ENCODE measurements around the gene RPP40.

Gene RPP40

DNA sequence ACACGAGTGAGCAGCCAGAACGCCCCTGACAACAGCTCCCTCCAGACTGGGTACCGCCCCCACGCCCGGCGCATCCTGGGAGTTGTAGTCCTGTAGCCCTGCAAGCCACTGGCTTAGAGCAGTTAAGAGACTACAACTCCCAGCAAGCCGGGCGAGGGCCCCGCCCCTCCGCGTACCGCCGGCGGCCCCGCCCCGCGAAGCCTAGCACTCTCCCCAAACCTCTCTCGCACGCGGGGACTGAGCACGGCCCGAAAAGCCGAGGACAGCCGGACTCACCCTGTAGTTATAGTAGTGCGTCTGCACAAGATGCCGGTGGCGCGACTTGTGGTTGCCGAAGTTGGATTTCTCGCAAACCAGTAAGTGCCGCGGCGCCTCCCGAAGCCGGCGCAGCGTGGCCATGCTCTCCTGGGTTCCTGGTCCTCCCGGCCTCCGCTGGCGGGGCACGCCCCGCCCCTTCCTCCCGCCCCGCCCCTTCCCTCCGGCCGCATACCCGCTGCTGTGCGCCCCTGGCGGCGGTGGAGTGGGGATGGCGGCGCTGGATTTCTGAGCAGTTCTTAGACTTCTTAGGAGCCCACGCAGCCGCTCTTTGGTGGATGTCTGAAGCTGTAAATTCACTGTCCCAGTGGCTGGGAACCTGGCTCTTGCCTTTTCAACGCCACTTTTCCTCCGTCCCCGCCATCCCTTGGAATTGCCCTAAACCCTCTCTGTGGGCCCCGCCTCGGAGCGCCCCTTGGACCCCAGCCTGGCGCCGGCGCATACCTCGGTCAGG, at the start of gene RPP40:
RPP40 (minus strand) TSS at position 434 of the 769 bp plus-strand sequence; CDS start at position 399, 35 bp downstream.
- Histone ChIP-seq H3K4me3 (ENCODE audit: low read depth in 1 of 2, low read length in 2 of 2) (peak within 1 kb of the TSS; percentile 65 to 91), H3K9me3 (ENCODE audit: control insufficient read depth in 1 of 2, low read length in 2 of 2) (no peaks in the 10 kb centered on the region), H3K9ac (ENCODE audit: low read depth in 1 of 2, low read length in 2 of 2) (peak within 1 kb of the TSS; percentile 60 to 86), H3K27me3 (ENCODE audit: control insufficient read depth in 1 of 2, insufficient read depth in 2 of 2, low read length in 2 of 2) (no peaks in the 10 kb centered on the region), H3K36me3 (ENCODE audit: control insufficient read depth in 1 of 2, insufficient read depth in 2 of 2, low read length in 2 of 2) (peaks cover 0 to 6% of the 10 kb centered on the region in 2 donors), H3K27ac (ENCODE audit: low read depth, low read length) (peak within 1 kb of the TSS; percentile 58), H3K4me1 (ENCODE audit: control insufficient read depth in 1 of 2, insufficient read depth in 2 of 2, low read length in 2 of 2) (peaks cover 0 to 6% of the 10 kb centered on the region in 2 donors)

GRCh38 chr6:5053038-5053437, 49.2 kb upstream of the RPP40 start:
- H3K27me3 ChIP-seq (ENCODE audit: control insufficient read depth in 1 of 2, insufficient read depth in 2 of 2, low read length in 2 of 2) = no peaks in the 10 kb centered on the region
- H3K27ac ChIP-seq (ENCODE audit: low read depth, low read length) = no peak overlapping the region
- H3K9me3 ChIP-seq (ENCODE audit: control insufficient read depth in 1 of 2, low read length in 2 of 2) = peaks cover 0 to 12% of the 10 kb centered on the region in 2 donors

GRCh38 chr6:5051394-5051793, 47.6 kb upstream of the RPP40 start:
- H3K9ac ChIP-seq (ENCODE audit: low read depth in 1 of 2, low read length in 2 of 2) = no peak overlapping the region
- no peak overlapping the region for H3K27ac ChIP-seq (ENCODE audit: low read depth, low read length)
- peaks cover 0 to 12% of the 10 kb centered on the region in 2 donors for H3K9me3 ChIP-seq (ENCODE audit: control insufficient read depth in 1 of 2, low read length in 2 of 2)
- no peaks in the 10 kb centered on the region for H3K36me3 ChIP-seq (ENCODE audit: control insufficient read depth in 1 of 2, insufficient read depth in 2 of 2, low read length in 2 of 2)
- H3K4me3 ChIP-seq (ENCODE audit: low read depth in 1 of 2, low read length in 2 of 2) = no peak overlapping the region
- H3K4me1 ChIP-seq (ENCODE audit: control insufficient read depth in 1 of 2, insufficient read depth in 2 of 2, low read length in 2 of 2) = no peaks in the 10 kb centered on the region
- no peaks in the 10 kb centered on the region for H3K27me3 ChIP-seq (ENCODE audit: control insufficient read depth in 1 of 2, insufficient read depth in 2 of 2, low read length in 2 of 2)

More at GRCh38 chr6:5053038-5053437, 49.2 kb upstream of the RPP40 start:
- Histone ChIP-seq H3K36me3 (ENCODE audit: control insufficient read depth in 1 of 2, insufficient read depth in 2 of 2, low read length in 2 of 2) (no peaks in the 10 kb centered on the region), H3K4me3 (ENCODE audit: low read depth in 1 of 2, low read length in 2 of 2) (no peak overlapping the region), H3K4me1 (ENCODE audit: control insufficient read depth in 1 of 2, insufficient read depth in 2 of 2, low read length in 2 of 2) (no peaks in the 10 kb centered on the region), H3K9ac (ENCODE audit: low read depth in 1 of 2, low read length in 2 of 2) (no peak overlapping the region)

DNA sequence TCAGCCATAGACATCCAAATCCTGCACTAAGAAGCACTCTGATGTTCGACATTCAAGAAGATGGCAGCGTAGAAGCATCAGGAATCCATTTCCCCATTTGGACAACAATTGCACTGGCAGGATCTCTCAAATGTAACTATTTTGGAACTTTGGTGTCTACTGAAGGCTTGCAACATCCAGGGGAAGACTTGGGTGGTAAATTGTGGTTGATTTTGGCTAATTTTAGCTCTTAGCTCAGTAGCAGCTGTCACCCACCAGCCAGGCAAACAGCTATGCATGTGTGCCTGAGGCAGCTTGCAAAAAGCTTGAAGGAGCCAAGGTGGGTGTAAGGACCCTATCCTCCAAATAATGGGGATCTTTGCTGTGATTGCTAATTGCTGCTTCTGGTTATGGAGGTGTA, 46.2 kb upstream of the RPP40 start:
- no peaks in the 10 kb centered on the region for H3K36me3 ChIP-seq (ENCODE audit: control insufficient read depth in 1 of 2, insufficient read depth in 2 of 2, low read length in 2 of 2)
- no peaks in the 10 kb centered on the region for H3K4me1 ChIP-seq (ENCODE audit: control insufficient read depth in 1 of 2, insufficient read depth in 2 of 2, low read length in 2 of 2)
- no peak overlapping the region for H3K4me3 ChIP-seq (ENCODE audit: low read depth in 1 of 2, low read length in 2 of 2)
- no peaks in the 10 kb centered on the region for H3K27me3 ChIP-seq (ENCODE audit: control insufficient read depth in 1 of 2, insufficient read depth in 2 of 2, low read length in 2 of 2)
- H3K27ac ChIP-seq (ENCODE audit: low read depth, low read length) = no peak overlapping the region
- no peak overlapping the region for H3K9ac ChIP-seq (ENCODE audit: low read depth in 1 of 2, low read length in 2 of 2)
- H3K9me3 ChIP-seq (ENCODE audit: control insufficient read depth in 1 of 2, low read length in 2 of 2) = peaks cover 0 to 12% of the 10 kb centered on the region in 2 donors

DNA sequence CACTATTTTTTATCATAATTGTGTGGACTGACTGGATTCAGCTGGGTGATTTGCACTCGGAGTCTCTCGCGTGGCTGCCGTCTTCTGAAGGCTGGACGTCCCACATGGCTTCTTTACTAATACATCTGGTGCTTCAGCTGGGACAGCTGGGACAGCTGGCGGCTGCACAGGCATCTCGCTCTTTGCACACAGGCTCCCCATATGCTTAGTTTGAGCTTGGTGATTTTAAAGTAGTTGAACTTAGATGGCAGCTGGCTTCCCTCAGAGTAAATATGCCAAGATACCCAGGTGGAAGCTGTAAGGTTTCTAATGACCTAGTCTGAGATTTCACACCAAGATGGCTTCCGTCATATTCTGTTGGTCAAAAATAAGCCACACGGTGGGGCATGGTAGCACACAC, 42.6 kb upstream of the RPP40 start:
- H3K4me1 ChIP-seq (ENCODE audit: control insufficient read depth in 1 of 2, insufficient read depth in 2 of 2, low read length in 2 of 2) = no peaks in the 10 kb centered on the region
- H3K27me3 ChIP-seq (ENCODE audit: control insufficient read depth in 1 of 2, insufficient read depth in 2 of 2, low read length in 2 of 2) = no peaks in the 10 kb centered on the region
- no peak overlapping the region for H3K9ac ChIP-seq (ENCODE audit: low read depth in 1 of 2, low read length in 2 of 2)
- H3K9me3 ChIP-seq (ENCODE audit: control insufficient read depth in 1 of 2, low read length in 2 of 2) = peaks cover 0 to 10% of the 10 kb centered on the region in 2 donors
- no peak overlapping the region for H3K27ac ChIP-seq (ENCODE audit: low read depth, low read length)
- no peaks in the 10 kb centered on the region for H3K36me3 ChIP-seq (ENCODE audit: control insufficient read depth in 1 of 2, insufficient read depth in 2 of 2, low read length in 2 of 2)
- no peak overlapping the region for H3K4me3 ChIP-seq (ENCODE audit: low read depth in 1 of 2, low read length in 2 of 2)

DNA sequence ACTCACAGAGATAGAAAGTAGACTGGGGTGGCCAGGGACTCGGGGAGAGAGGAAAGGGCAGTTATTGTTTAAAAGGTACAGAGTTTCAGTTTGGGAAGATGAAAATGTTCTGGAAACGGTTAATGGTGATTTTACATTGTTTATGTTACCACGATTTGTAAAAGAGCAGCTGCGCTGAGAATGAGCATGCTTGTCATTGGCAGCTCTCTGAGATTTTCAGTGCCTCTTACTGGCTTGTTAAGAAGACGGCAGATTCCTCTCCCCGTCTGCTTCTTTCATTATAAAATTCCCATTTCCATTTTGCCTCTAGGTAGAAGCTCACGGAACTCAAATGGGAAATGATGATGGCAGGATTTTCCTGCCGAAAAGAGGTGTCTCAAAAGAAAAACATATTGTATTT, 41.6 kb upstream of the RPP40 start:
- H3K4me3 ChIP-seq (ENCODE audit: low read depth in 1 of 2, low read length in 2 of 2) = no peak overlapping the region
- no peak overlapping the region for H3K9ac ChIP-seq (ENCODE audit: low read depth in 1 of 2, low read length in 2 of 2)
- H3K36me3 ChIP-seq (ENCODE audit: control insufficient read depth in 1 of 2, insufficient read depth in 2 of 2, low read length in 2 of 2) = no peaks in the 10 kb centered on the region
- no peaks in the 10 kb centered on the region for H3K4me1 ChIP-seq (ENCODE audit: control insufficient read depth in 1 of 2, insufficient read depth in 2 of 2, low read length in 2 of 2)
- H3K9me3 ChIP-seq (ENCODE audit: control insufficient read depth in 1 of 2, low read length in 2 of 2) = peaks cover 0 to 4% of the 10 kb centered on the region in 2 donors
- H3K27me3 ChIP-seq (ENCODE audit: control insufficient read depth in 1 of 2, insufficient read depth in 2 of 2, low read length in 2 of 2) = no peaks in the 10 kb centered on the region
- no peak overlapping the region for H3K27ac ChIP-seq (ENCODE audit: low read depth, low read length)

DNA sequence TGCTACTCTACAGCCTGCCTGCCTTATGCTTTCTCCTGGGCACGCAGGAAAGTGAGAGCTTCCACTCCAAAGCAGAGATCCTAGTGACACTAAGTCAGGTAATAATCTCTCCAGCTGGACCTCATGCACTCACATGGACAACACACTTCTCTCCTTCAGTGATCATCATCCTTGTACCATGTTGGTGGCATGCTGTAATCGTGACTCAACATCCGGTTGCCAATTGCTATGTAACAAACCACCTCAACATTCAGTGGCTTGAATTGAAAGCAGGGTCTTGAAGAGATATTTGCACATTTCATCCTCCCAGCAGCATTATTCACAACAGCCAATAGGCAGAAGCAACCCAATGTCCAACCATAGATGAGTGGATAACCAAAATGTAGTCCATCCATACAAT, 41.0 kb upstream of the RPP40 start:
- Histone ChIP-seq H3K9ac (ENCODE audit: low read depth in 1 of 2, low read length in 2 of 2) (no peak overlapping the region), H3K9me3 (ENCODE audit: control insufficient read depth in 1 of 2, low read length in 2 of 2) (peaks cover 0 to 3% of the 10 kb centered on the region in 2 donors), H3K4me3 (ENCODE audit: low read depth in 1 of 2, low read length in 2 of 2) (no peak overlapping the region), H3K36me3 (ENCODE audit: control insufficient read depth in 1 of 2, insufficient read depth in 2 of 2, low read length in 2 of 2) (no peaks in the 10 kb centered on the region), H3K27me3 (ENCODE audit: control insufficient read depth in 1 of 2, insufficient read depth in 2 of 2, low read length in 2 of 2) (no peaks in the 10 kb centered on the region), H3K4me1 (ENCODE audit: control insufficient read depth in 1 of 2, insufficient read depth in 2 of 2, low read length in 2 of 2) (no peaks in the 10 kb centered on the region), H3K27ac (ENCODE audit: low read depth, low read length) (no peak overlapping the region)

DNA sequence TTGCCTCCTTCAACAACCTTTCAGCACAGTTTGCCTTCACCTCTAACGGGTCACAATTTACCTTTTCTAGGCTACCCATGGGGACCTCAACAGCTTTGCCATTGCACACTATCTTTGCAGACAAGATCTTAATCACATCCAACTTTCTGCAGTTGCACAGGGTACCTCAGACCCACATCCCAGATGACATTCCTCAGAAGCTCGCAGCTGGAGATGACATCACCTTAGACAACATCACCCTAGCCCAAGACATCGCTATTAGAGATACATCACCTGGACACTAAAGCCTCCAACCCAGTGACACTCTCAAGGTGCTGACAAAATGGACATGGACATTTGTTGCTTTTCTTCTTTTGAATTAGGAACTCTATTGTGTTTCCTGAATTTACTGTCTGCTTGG, 38.6 kb upstream of the RPP40 start:
- no peak overlapping the region for H3K4me3 ChIP-seq (ENCODE audit: low read depth in 1 of 2, low read length in 2 of 2)
- H3K9me3 ChIP-seq (ENCODE audit: control insufficient read depth in 1 of 2, low read length in 2 of 2) = no peaks in the 10 kb centered on the region
- H3K4me1 ChIP-seq (ENCODE audit: control insufficient read depth in 1 of 2, insufficient read depth in 2 of 2, low read length in 2 of 2) = no peaks in the 10 kb centered on the region
- H3K27ac ChIP-seq (ENCODE audit: low read depth, low read length) = no peak overlapping the region
- no peaks in the 10 kb centered on the region for H3K27me3 ChIP-seq (ENCODE audit: control insufficient read depth in 1 of 2, insufficient read depth in 2 of 2, low read length in 2 of 2)
- no peak overlapping the region for H3K9ac ChIP-seq (ENCODE audit: low read depth in 1 of 2, low read length in 2 of 2)
- no peaks in the 10 kb centered on the region for H3K36me3 ChIP-seq (ENCODE audit: control insufficient read depth in 1 of 2, insufficient read depth in 2 of 2, low read length in 2 of 2)

DNA sequence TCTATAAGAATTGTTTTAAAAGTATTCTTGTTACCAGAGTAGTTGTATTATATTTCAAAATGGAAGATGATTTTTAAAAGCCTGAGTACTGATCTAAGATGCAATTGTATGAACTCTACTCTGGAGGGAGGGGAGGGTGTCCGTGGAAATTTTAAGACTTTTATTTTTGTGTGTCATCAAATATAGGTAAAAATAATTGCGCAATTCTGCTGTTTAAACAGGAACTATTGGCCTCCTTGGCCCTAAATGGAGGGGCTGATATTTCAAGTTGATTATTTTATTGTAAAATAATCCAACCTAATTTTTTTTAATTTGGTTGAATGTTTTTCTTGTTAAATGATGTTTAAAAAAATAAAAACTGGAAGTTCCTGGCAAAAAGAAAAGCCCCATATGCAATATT, 38.1 kb upstream of the RPP40 start:
- no peaks in the 10 kb centered on the region for H3K4me1 ChIP-seq (ENCODE audit: control insufficient read depth in 1 of 2, insufficient read depth in 2 of 2, low read length in 2 of 2)
- H3K4me3 ChIP-seq (ENCODE audit: low read depth in 1 of 2, low read length in 2 of 2) = no peak overlapping the region
- H3K36me3 ChIP-seq (ENCODE audit: control insufficient read depth in 1 of 2, insufficient read depth in 2 of 2, low read length in 2 of 2) = no peaks in the 10 kb centered on the region
- H3K27me3 ChIP-seq (ENCODE audit: control insufficient read depth in 1 of 2, insufficient read depth in 2 of 2, low read length in 2 of 2) = no peaks in the 10 kb centered on the region
- no peak overlapping the region for H3K9ac ChIP-seq (ENCODE audit: low read depth in 1 of 2, low read length in 2 of 2)
- no peaks in the 10 kb centered on the region for H3K9me3 ChIP-seq (ENCODE audit: control insufficient read depth in 1 of 2, low read length in 2 of 2)
- H3K27ac ChIP-seq (ENCODE audit: low read depth, low read length) = no peak overlapping the region

DNA sequence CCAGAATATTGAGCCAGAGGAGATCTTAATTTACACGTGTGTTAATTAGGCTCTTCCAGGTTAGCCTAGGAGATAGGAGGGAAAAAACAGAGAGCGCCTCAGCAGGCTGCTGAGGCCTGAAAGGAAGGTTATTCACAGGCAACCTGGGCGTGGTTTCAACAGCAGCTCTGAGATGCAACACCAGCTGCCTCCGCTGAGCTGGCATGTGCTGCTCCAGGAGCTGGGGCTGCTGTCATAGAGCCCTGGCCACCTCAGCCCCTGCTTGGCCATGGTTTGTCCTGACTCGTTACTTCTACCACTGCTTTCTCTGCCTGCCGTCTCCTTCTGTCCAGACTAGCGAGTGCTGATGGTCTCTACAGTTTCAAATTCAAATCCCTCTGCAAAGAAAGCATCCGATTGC, 32.4 kb upstream of the RPP40 start:
- Histone ChIP-seq H3K27ac (ENCODE audit: low read depth, low read length) (no peak overlapping the region), H3K27me3 (ENCODE audit: control insufficient read depth in 1 of 2, insufficient read depth in 2 of 2, low read length in 2 of 2) (no peaks in the 10 kb centered on the region), H3K36me3 (ENCODE audit: control insufficient read depth in 1 of 2, insufficient read depth in 2 of 2, low read length in 2 of 2) (no peaks in the 10 kb centered on the region), H3K9ac (ENCODE audit: low read depth in 1 of 2, low read length in 2 of 2) (no peak overlapping the region), H3K9me3 (ENCODE audit: control insufficient read depth in 1 of 2, low read length in 2 of 2) (no peaks in the 10 kb centered on the region), H3K4me3 (ENCODE audit: low read depth in 1 of 2, low read length in 2 of 2) (no peak overlapping the region), H3K4me1 (ENCODE audit: control insufficient read depth in 1 of 2, insufficient read depth in 2 of 2, low read length in 2 of 2) (no peaks in the 10 kb centered on the region)

All from duodenal mucosa (tissue), 2 donors.